ENCODE measurements around the gene SMIM3. TPM values are rescaled to one million over a fixed set of nuclear protein-coding genes. Genes with fewer than 3 reads are reported as not detected.
A peak's percentile ranks its signal among the peaks of the same experiment; 100 is the strongest.

SMIM3 gene
- total RNA-seq, 2 donors from 2014 or later = 24.6 to 48.1 TPM

GRCh38 chr5:150779397-150780186 is 1.0 kb downstream of the SMIM3 start:
- Histone ChIP-seq H3K27ac (peak overlapping the region; percentile 92 to 96), H3K36me3 (no peaks in the 10 kb centered on the region), H3K4me3 (peak overlapping the region; percentile 80 to 82), H3K9me3 (no peaks in the 10 kb centered on the region), H3K27me3 (no peaks in the 10 kb centered on the region), H3K4me1 (peaks cover 0 to 61% of the 10 kb centered on the region in 2 donors)
- DNase-seq (ENCODE audit: low spot score) = no peak
- TF ChIP-seq CTCF (IDR thresholded peaks at IDR 0.05) = no peak

GRCh38 chr5:150780187-150780692 is 1.7 kb downstream of the SMIM3 start:
- peak; percentile 78 for DNase-seq (ENCODE audit: low spot score)
- peaks cover 0 to 62% of the 10 kb centered on the region in 2 donors for H3K4me1 ChIP-seq

GRCh38 chr5:150780816-150781221 is 2.3 kb downstream of the SMIM3 start:
- Histone ChIP-seq H3K27ac (peak overlapping the region; percentile 92 to 96), H3K4me3 (peak overlapping the region; percentile 4 to 82), H3K27me3 (no peaks in the 10 kb centered on the region), H3K9me3 (no peaks in the 10 kb centered on the region), H3K36me3 (no peaks in the 10 kb centered on the region), H3K4me1 (peaks cover 0 to 62% of the 10 kb centered on the region in 2 donors)
- DNase-seq (ENCODE audit: low spot score) = no peak
- TF ChIP-seq CTCF (IDR thresholded peaks at IDR 0.05) = no peak

More at GRCh38 chr5:150780187-150780692, 1.7 kb downstream of the SMIM3 start:
- H3K27ac ChIP-seq = peak overlapping the region; percentile 92 to 96
- H3K9me3 ChIP-seq = no peaks in the 10 kb centered on the region
- TF ChIP-seq CTCF (IDR thresholded peaks at IDR 0.05) = no peak
- H3K4me3 ChIP-seq = peak overlapping the region; percentile 80 to 82
- no peaks in the 10 kb centered on the region for H3K36me3 ChIP-seq
- H3K27me3 ChIP-seq = no peaks in the 10 kb centered on the region

GRCh38 chr5:150781706-150782614 is 3.4 kb downstream of the SMIM3 start:
- no peaks in the 10 kb centered on the region for H3K9me3 ChIP-seq
- TF ChIP-seq CTCF (IDR thresholded peaks at IDR 0.05) = no peak
- H3K27ac ChIP-seq = peak overlapping the region; percentile 92 to 96
- no peaks in the 10 kb centered on the region for H3K27me3 ChIP-seq
- no peaks in the 10 kb centered on the region for H3K36me3 ChIP-seq
- DNase-seq (ENCODE audit: low spot score) = peak; percentile 95
- H3K4me1 ChIP-seq = peaks cover 0 to 62% of the 10 kb centered on the region in 2 donors
- no peak overlapping the region for H3K4me3 ChIP-seq

- peaks cover 0 to 62% of the 10 kb centered on the region in 2 donors for H3K4me1 ChIP-seq
- H3K9me3 ChIP-seq = no peaks in the 10 kb centered on the region
- H3K27me3 ChIP-seq = no peaks in the 10 kb centered on the region
- H3K27ac ChIP-seq = peak overlapping the region; percentile 92 to 96
- peak overlapping the region in 1 of 2 donors; percentile 21 for H3K4me3 ChIP-seq
- TF ChIP-seq CTCF (IDR thresholded peaks at IDR 0.05) = no peak
- DNase-seq (ENCODE audit: low spot score) = no peak
- H3K36me3 ChIP-seq = no peaks in the 10 kb centered on the region
Measured at GRCh38 chr5:150782850-150783249, 4.3 kb downstream of the SMIM3 start.
